ENCODE measurements around the gene BSG. TPM values are rescaled to one million over a fixed set of nuclear protein-coding genes. Genes with fewer than 3 reads are reported as not detected.

BSG gene
- total RNA-seq, 4 donors from 2014 or later: 304 to 416 (median 362) TPM

GRCh38 chr19:629961-630714, 57.7 kb downstream of the BSG start:
- Histone ChIP-seq H3K27me3 (no peaks in the 10 kb centered on the region), H3K4me3 (no peak overlapping the region), H3K4me1 (peaks cover 20 to 53% (median 42%) of the 10 kb centered on the region in 4 donors), H3K9me3 (no peaks in the 10 kb centered on the region), H3K27ac (replicated peaks in 1 of 4) (no peak overlapping the region), H3K36me3 (peaks cover 9 to 58% (median 45%) of the 10 kb centered on the region in 4 donors)
- no peak for TF ChIP-seq POLR2AphosphoS5 (IDR thresholded peaks at IDR 0.05)
- TF ChIP-seq POLR2A (IDR thresholded peaks at IDR 0.05; ENCODE audit: low read depth): no peak
- TF ChIP-seq CTCF (IDR thresholded peaks at IDR 0.05): no peak
- no peak for TF ChIP-seq EP300 (IDR thresholded peaks at IDR 0.05)
- WGBS: 91% methylated on average over 20 of the region's 30 CpGs
- DNase-seq (ENCODE audit: extremely low spot score): no peak
- intact Hi-C loops (cut with DNase I): loop anchor here (5.0 kb wide), 1 partner anchor 53 kb away; no protein-coding TSS in a partner anchor

- TF ChIP-seq POLR2AphosphoS5 (IDR thresholded peaks at IDR 0.05) (no peak), POLR2A (IDR thresholded peaks at IDR 0.05; ENCODE audit: low read depth) (no peak)
- no peaks in the 10 kb centered on the region for H3K27me3 ChIP-seq
- peak overlapping the region; percentile 66 to 97 (median 91) for H3K4me3 ChIP-seq
- peaks cover 20 to 54% (median 42%) of the 10 kb centered on the region in 4 donors for H3K4me1 ChIP-seq
- H3K9me3 ChIP-seq: no peaks in the 10 kb centered on the region
- 3% methylated on average over 18 of the region's 35 CpGs for WGBS
- no peak for DNase-seq (ENCODE audit: extremely low spot score)
- intact Hi-C loops (cut with DNase I): loop anchor here (5.0 kb wide), 1 partner anchor 55 kb away; no protein-coding TSS in a partner anchor
- peaks cover 9 to 41% (median 31%) of the 10 kb centered on the region in 4 donors for H3K36me3 ChIP-seq
- peak overlapping the region; percentile 65 to 81 (median 78) for H3K27ac ChIP-seq (replicated peaks in 1 of 4)
Observed at GRCh38 chr19:632579-633067, 60.2 kb downstream of the BSG start.

Other genes starting within 250 kb of the BSG start
- 10 to 100 TPM; 11.6 to 26.4 (median 18.9) TPM for gene MIER2, start 227.8 kb upstream of the BSG start, total RNA-seq
- 1 to 10 TPM in 3 of 4 donors, under 1 TPM in 1; 0.46 to 3.7 (median 1.7) TPM for gene C2CD4C, start 163.4 kb upstream of the BSG start, total RNA-seq
- gene SHC2, start 111.6 kb upstream of the BSG start, total RNA-seq: 10 to 100 TPM; 11.2 to 35.6 (median 18.7) TPM
- under 1 TPM in 2 of 4 donors, not detected in 2; 0.17 to 0.42 TPM for gene MADCAM1, start 76.1 kb upstream of the BSG start, total RNA-seq
- 10 to 100 TPM; 61.7 to 86.6 (median 64.4) TPM for gene TPGS1, start 65.1 kb upstream of the BSG start, total RNA-seq
- gene CDC34, start 40.8 kb upstream of the BSG start, total RNA-seq: 100 to 1,000 TPM in 1 of 4 donors, 10 to 100 TPM in 3; 62.5 to 100 (median 76.2) TPM
- gene GZMM, start 28.5 kb upstream of the BSG start, total RNA-seq: under 1 TPM in 2 of 4 donors, not detected in 2; 0.50 to 0.58 TPM
- under 1 TPM; 0.19 to 0.50 (median 0.41) TPM for gene HCN2, start 17.3 kb downstream of the BSG start, total RNA-seq
- 10 to 100 TPM; 20.8 to 40.7 (median 30.4) TPM for gene POLRMT, start 60.9 kb downstream of the BSG start, total RNA-seq
- 1 to 10 TPM in 2 of 4 donors, under 1 TPM in 2; 0.50 to 2.1 (median 1.4) TPM for gene FGF22, start 67.3 kb downstream of the BSG start, total RNA-seq
- 10 to 100 TPM; 41.5 to 63.5 (median 62.3) TPM for gene RNF126, start 90.6 kb downstream of the BSG start, total RNA-seq
- 100 to 1,000 TPM; 115 to 226 (median 217) TPM for gene FSTL3, start 103.8 kb downstream of the BSG start, total RNA-seq
- under 1 TPM in 1 of 4 donors, not detected in 3; 0.34 TPM for gene PRSS57, start 122.9 kb downstream of the BSG start, total RNA-seq
- gene PALM, start 136.3 kb downstream of the BSG start, total RNA-seq: 100 to 1,000 TPM in 1 of 4 donors, 10 to 100 TPM in 3; 42.8 to 119 (median 70.8) TPM
- 1 to 10 TPM in 1 of 4 donors, not detected in 3; 2.0 TPM for gene MISP, start 178.5 kb downstream of the BSG start, total RNA-seq
- gene PTBP1, start 224.9 kb downstream of the BSG start, total RNA-seq: 100 to 1,000 TPM in 1 of 4 donors, 10 to 100 TPM in 3; 76.8 to 110 (median 95.3) TPM
- not detected for gene PLPPR3, start 249.4 kb downstream of the BSG start, total RNA-seq

All from esophagus muscularis mucosa (tissue), 4 donors.